GM19468 (cell line): ENCODE data around the gene PTPRJ.
"Not testable (repeated sequence)": the region's sequence is repeated elsewhere in the genome, so short reads cannot be mapped to it uniquely, and the experiment has no call there.

ENCODE experiments used
- ATAC-seq: cut with Tn5 transposase; IDR thresholded peaks from one replicate; pipeline ENCODE4 v1.9.1; 2021; ENCODE audit warnings: mild to moderate bottlenecking, moderate library complexity, moderate number of reproducible peaks; ENCODE audit not compliant: unreplicated experiment; ENCODE audit errors: extremely low read depth

PTPRJ gene

GRCh38 chr11:47980088-47980906 is at the start of gene PTPRJ:
Gene PTPRJ, plus strand, starts transcription at chr11:47980559. Its CDS starts 354 bp downstream, at chr11:47980913.
- ATAC-seq = peak; percentile 6

- no peak for ATAC-seq
Measured at GRCh38 chr11:47932544-47932943, 47.8 kb upstream of the PTPRJ start.

- ATAC-seq = not testable (repeated sequence)
Measured at GRCh38 chr11:47933797-47934196, 46.6 kb upstream of the PTPRJ start.

- ATAC-seq = no peak
Measured at GRCh38 chr11:47938791-47939560, 41.4 kb upstream of the PTPRJ start.

- ATAC-seq = no peak
Measured at GRCh38 chr11:47940904-47941649, 39.3 kb upstream of the PTPRJ start.

GRCh38 chr11:47941907-47942558 is 38.3 kb upstream of the PTPRJ start:
- no peak for ATAC-seq

GRCh38 chr11:47943721-47944586 is 36.4 kb upstream of the PTPRJ start:
- ATAC-seq = no peak

- ATAC-seq = no peak
Measured at GRCh38 chr11:47944632-47945031, 35.7 kb upstream of the PTPRJ start.

GRCh38 chr11:47946682-47947559 is 33.4 kb upstream of the PTPRJ start:
- ATAC-seq = no peak

- ATAC-seq = no peak
Measured at GRCh38 chr11:47948137-47948536, 32.2 kb upstream of the PTPRJ start.

GRCh38 chr11:47949001-47949675 is 31.2 kb upstream of the PTPRJ start:
- not testable (repeated sequence) for ATAC-seq

GRCh38 chr11:47950396-47950795 is 30.0 kb upstream of the PTPRJ start:
- ATAC-seq = no peak

GRCh38 chr11:47951504-47951903 is 28.9 kb upstream of the PTPRJ start:
- ATAC-seq = not testable (repeated sequence)

- no peak for ATAC-seq
Measured at GRCh38 chr11:47955061-47955755, 25.2 kb upstream of the PTPRJ start.

GRCh38 chr11:47960015-47960414 is 20.3 kb upstream of the PTPRJ start:
- ATAC-seq = no peak

- ATAC-seq = no peak
Measured at GRCh38 chr11:47961383-47961782, 19.0 kb upstream of the PTPRJ start.

- no peak for ATAC-seq
Measured at GRCh38 chr11:47964546-47964945, 15.8 kb upstream of the PTPRJ start.
